BE2C (cell line): ENCODE results near the gene PTPRU.
"Not testable (repeated sequence)": the region's sequence is repeated elsewhere in the genome, so short reads cannot be mapped to it uniquely, and the experiment has no call there.

Experiments used
- DNase-seq: peaks from one replicate; pipeline ENCODE4 v3.0.0-alpha.2; 2020
- H3K27me3 ChIP-seq: fragments of 250-450 bp; sonication (Bioruptor Pico); 2 replicates; pipeline ENCODE4 v1.5.1; 2020; ENCODE audit warnings: mild to moderate bottlenecking
- H3K36me3 ChIP-seq: fragments of 250-450 bp; sonication (Bioruptor Pico); 2 replicates; pipeline ENCODE4 v1.5.1; 2020; ENCODE audit warnings: mild to moderate bottlenecking
- H3K4me1 ChIP-seq: fragments of 250-450 bp; sonication (Bioruptor Pico); 2 replicates; pipeline ENCODE4 v1.5.1; 2020
- H3K4me3 ChIP-seq: 2 replicates; pipeline ENCODE4 v1.5.1; 2011; ENCODE audit warnings: low read depth, low read length
- H3K9me3 ChIP-seq: fragments of 250-450 bp; sonication (Bioruptor Pico); 2 replicates; pipeline ENCODE4 v1.5.1; 2020
- CTCF ChIP-seq: IDR thresholded peaks from 2 replicates; pipeline ENCODE4 v1.5.1; 2012; ENCODE audit warnings: mild to moderate bottlenecking, low read depth, low read length

The PTPRU gene

GRCh38 chr1:29290414-29290985 lies 54.2 kb downstream of the PTPRU start:
- DNase-seq = no peak
- no peak for TF ChIP-seq CTCF
- Histone ChIP-seq H3K4me1 (no peaks in the 10 kb centered on the region), H3K9me3 (no peaks in the 10 kb centered on the region), H3K4me3 (no peak overlapping the region), H3K36me3 (no peaks in the 10 kb centered on the region), H3K27me3 (no peaks in the 10 kb centered on the region)

GRCh38 chr1:29291756-29292155 lies 55.4 kb downstream of the PTPRU start:
- DNase-seq = no peak
- no peak overlapping the region for H3K4me3 ChIP-seq
- H3K4me1 ChIP-seq = no peaks in the 10 kb centered on the region
- no peaks in the 10 kb centered on the region for H3K36me3 ChIP-seq
- no peak for TF ChIP-seq CTCF
- no peaks in the 10 kb centered on the region for H3K9me3 ChIP-seq
- H3K27me3 ChIP-seq = no peaks in the 10 kb centered on the region

- H3K9me3 ChIP-seq = no peaks in the 10 kb centered on the region
- H3K4me1 ChIP-seq = no peaks in the 10 kb centered on the region
- no peak for TF ChIP-seq CTCF
- no peak overlapping the region for H3K4me3 ChIP-seq
- no peak for DNase-seq
- no peaks in the 10 kb centered on the region for H3K36me3 ChIP-seq
- H3K27me3 ChIP-seq = no peaks in the 10 kb centered on the region
These were observed 56.0 kb downstream of the PTPRU start for GRCh38 chr1:29292344-29292743.

GRCh38 chr1:29297450-29297849 lies 61.1 kb downstream of the PTPRU start:
- no peaks in the 10 kb centered on the region for H3K27me3 ChIP-seq
- no peak for DNase-seq
- H3K9me3 ChIP-seq = no peaks in the 10 kb centered on the region
- no peak overlapping the region for H3K4me3 ChIP-seq
- H3K36me3 ChIP-seq = peaks cover 7% of the 10 kb centered on the region
- no peaks in the 10 kb centered on the region for H3K4me1 ChIP-seq
- no peak for TF ChIP-seq CTCF

- TF ChIP-seq CTCF = no peak
- Histone ChIP-seq H3K27me3 (no peaks in the 10 kb centered on the region), H3K4me3 (no peak overlapping the region), H3K4me1 (no peaks in the 10 kb centered on the region), H3K36me3 (peaks cover 7% of the 10 kb centered on the region), H3K9me3 (no peaks in the 10 kb centered on the region)
- no peak for DNase-seq
These were observed 61.9 kb downstream of the PTPRU start for GRCh38 chr1:29298246-29298645.

GRCh38 chr1:29299446-29299845 lies 63.1 kb downstream of the PTPRU start:
- no peaks in the 10 kb centered on the region for H3K27me3 ChIP-seq
- no peak for DNase-seq
- no peak for TF ChIP-seq CTCF

GRCh38 chr1:29301732-29302131 lies 65.4 kb downstream of the PTPRU start:
- not testable (repeated sequence) for H3K4me1 ChIP-seq, DNase-seq, H3K4me3 ChIP-seq, H3K9me3 ChIP-seq, H3K27me3 ChIP-seq, H3K36me3 ChIP-seq

More at GRCh38 chr1:29299446-29299845, 63.1 kb downstream of the PTPRU start:
- Histone ChIP-seq H3K9me3 (no peaks in the 10 kb centered on the region), H3K4me3 (no peak overlapping the region), H3K36me3 (peaks cover 7% of the 10 kb centered on the region), H3K4me1 (no peaks in the 10 kb centered on the region)
